Left lung (tissue), 10 donors: ENCODE results near the gene ADGRF3. TPM values are rescaled to one million over a fixed set of nuclear protein-coding genes. Genes with fewer than 3 reads are reported as not detected.
"Not testable (repeated sequence)": the region's sequence is repeated elsewhere in the genome, so short reads cannot be mapped to it uniquely, and the experiment has no call there.

ENCODE experiments used
- ATAC-seq: fragments of 200-7000 bp; cut with Tn5 transposase; one replicate; pipeline ENCODE4 v1.9.1; 2020; ENCODE audit warnings: moderate library complexity
- DNase-seq, 4 donors: peaks; one replicate each; pipeline ENCODE4 v3.0.0-alpha.2; 2013 to 2020
- H3K27ac ChIP-seq, 2 donors: fragments of 200-600 bp; sonication (generic) in 1 of 2; one replicate each; pipeline versions ENCODE4 v1.5.0 to v1.8.0; 2020 to 2021
- H3K27me3 ChIP-seq, 2 donors: fragments of 200-600 bp; sonication (generic) in 1 of 2; one replicate each; pipeline versions ENCODE4 v1.5.0 to v1.8.0; 2020 to 2021
- H3K36me3 ChIP-seq, 2 donors: fragments of 200-600 bp; sonication (generic) in 1 of 2; one replicate each; pipeline versions ENCODE4 v1.5.0 to v1.8.0; 2020 to 2021
- H3K4me1 ChIP-seq, 2 donors: fragments of 200-600 bp; one replicate each; pipeline ENCODE4 v1.8.0; 2021
- H3K4me3 ChIP-seq, 2 donors: fragments of 200-600 bp; sonication (generic) in 1 of 2; one replicate each; pipeline versions ENCODE4 v1.5.0 to v1.8.0; 2020 to 2021; ENCODE audit warnings: mild to moderate bottlenecking in 1 of 2
- H3K9me3 ChIP-seq, 2 donors: fragments of 200-600 bp; sonication (generic) in 1 of 2; one replicate each; pipeline versions ENCODE4 v1.5.0 to v1.8.0; 2020 to 2021
- CTCF ChIP-seq, 2 donors: fragments of 200-600 bp; sonication (generic) in 1 of 2; IDR thresholded peaks; one replicate each; pipeline versions ENCODE4 v1.5.0 to v1.8.0; 2021; ENCODE audit warnings: antibody characterized with exemption in 2 of 2
- intact Hi-C, 2 donors: fragments of 100-400 bp; cut with DNase I; formaldehyde crosslinking; loops; one replicate each; pipeline versions ENCODE4 v1.11.2 to v1.14.2; 2022
- polyA plus RNA-seq, 6 donors: library from polyadenylated mRNA; unstranded; fragments of 120-200 nt; gene quantifications; one replicate each; pipeline ENCODE4 v1.2.1, GENCODE V29; 2013; ENCODE audit not compliant: insufficient read length in 6 of 6
- total RNA-seq, 2 donors: library from RNA; stranded (reverse); fragmentation: NEBNext Ultra II Directional; extraction: Animal tissue kit (Norgen Biotek cat#: 25700); gene quantifications; one replicate each; pipeline ENCODE4 v1.2.1, GENCODE V29; 2021
- donor health status: DM: no; HTN: yes; CAD: no.
- donor health status: DM: no; HTN: no; CAD: no.

The ADGRF3 gene
- total and polyA plus RNA-seq, 8 donors, result 0.08 to 2.3 (median 1.5) TPM

- H3K9me3 ChIP-seq, result no peaks in the 10 kb centered on the region
- ATAC-seq, result no peak
- H3K4me3 ChIP-seq, result no peak overlapping the region
- peaks cover 0 to 17% of the 10 kb centered on the region in 2 donors for H3K36me3 ChIP-seq
- peak overlapping the region in 1 of 2 donors; percentile 62 for H3K27ac ChIP-seq
- peaks cover 16 to 62% of the 10 kb centered on the region in 2 donors for H3K4me1 ChIP-seq
- TF ChIP-seq CTCF (IDR thresholded peaks at IDR 0.05), result no peak
- intact Hi-C loops, result no loop called here
- no peaks in the 10 kb centered on the region for H3K27me3 ChIP-seq
- no peak for DNase-seq
Measured at GRCh38 chr2:26270373-26270772, 76.2 kb downstream of the ADGRF3 start.

GRCh38 chr2:26269571-26270158 is 76.9 kb downstream of the ADGRF3 start:
- intact Hi-C loops, result no loop called here
- peak overlapping the region; percentile 34 to 62 for H3K27ac ChIP-seq
- H3K36me3 ChIP-seq, result peaks cover 0 to 24% of the 10 kb centered on the region in 2 donors
- ATAC-seq (no peak), DNase-seq (no peak)
- no peak for TF ChIP-seq CTCF (IDR thresholded peaks at IDR 0.05)
- H3K4me3 ChIP-seq, result no peak overlapping the region
- H3K9me3 ChIP-seq, result no peaks in the 10 kb centered on the region
- H3K4me1 ChIP-seq, result peaks cover 16 to 54% of the 10 kb centered on the region in 2 donors
- H3K27me3 ChIP-seq, result no peaks in the 10 kb centered on the region

GRCh38 chr2:26268670-26269385 is 77.8 kb downstream of the ADGRF3 start:
- H3K9me3 ChIP-seq, H3K27me3 ChIP-seq, intact Hi-C loops, ATAC-seq, H3K4me3 ChIP-seq, DNase-seq: not testable (repeated sequence)
- peaks cover 0 to 32% of the 10 kb centered on the region in 2 donors for H3K36me3 ChIP-seq
- peaks cover 7 to 46% of the 10 kb centered on the region in 2 donors for H3K4me1 ChIP-seq
- H3K27ac ChIP-seq, result peak overlapping the region; percentile 34 to 62

- Histone ChIP-seq H3K27ac (no peak overlapping the region), H3K4me1 (peaks cover 1 to 40% of the 10 kb centered on the region in 2 donors), H3K27me3 (no peaks in the 10 kb centered on the region), H3K9me3 (no peaks in the 10 kb centered on the region), H3K36me3 (peaks cover 0 to 38% of the 10 kb centered on the region in 2 donors), H3K4me3 (no peak overlapping the region)
- DNase-seq, result no peak
- ATAC-seq, result no peak
- no peak for TF ChIP-seq CTCF (IDR thresholded peaks at IDR 0.05)
- intact Hi-C loops, result no loop called here
Measured at GRCh38 chr2:26268213-26268612, 78.4 kb downstream of the ADGRF3 start.

GRCh38 chr2:26258836-26259235 is 87.8 kb downstream of the ADGRF3 start:
- H3K4me3 ChIP-seq, DNase-seq, H3K4me1 ChIP-seq, ATAC-seq, H3K27me3 ChIP-seq, H3K27ac ChIP-seq, H3K9me3 ChIP-seq, intact Hi-C loops: not testable (repeated sequence)
- peaks cover 0 to 67% of the 10 kb centered on the region in 2 donors for H3K36me3 ChIP-seq

Other genes with a start within 250 kb of the ADGRF3 start
- gene GAREM2, start 173.7 kb downstream of the ADGRF3 start, total RNA-seq, result 1 to 10 TPM; 2.4 to 4.5 TPM
- gene GAREM2, start 173.7 kb downstream of the ADGRF3 start, polyA plus RNA-seq, result 10 to 100 TPM in 2 of 6 donors, 1 to 10 TPM in 4; 7.2 to 12.2 (median 8.6) TPM
- 100 to 1,000 TPM; 126 to 144 TPM for gene HADHA, start 102.2 kb downstream of the ADGRF3 start, total RNA-seq
- 100 to 1,000 TPM; 187 to 241 (median 213) TPM for gene HADHA, start 102.2 kb downstream of the ADGRF3 start, polyA plus RNA-seq
- 100 to 1,000 TPM; 130 to 132 TPM for gene HADHB, start 101.8 kb downstream of the ADGRF3 start, total RNA-seq
- gene HADHB, start 101.8 kb downstream of the ADGRF3 start, polyA plus RNA-seq, result 100 to 1,000 TPM; 120 to 150 (median 137) TPM
- 10 to 100 TPM; 18.4 to 34.4 TPM for gene SELENOI, start 646 bp downstream of the ADGRF3 start, total RNA-seq
- gene SELENOI, start 646 bp downstream of the ADGRF3 start, polyA plus RNA-seq, result 10 to 100 TPM; 15.9 to 20.2 (median 17.1) TPM
- gene DRC1, start 55.1 kb upstream of the ADGRF3 start, total RNA-seq, result 1 to 10 TPM in 1 of 2 donors, not detected in 1; 1.8 TPM
- 1 to 10 TPM in 5 of 6 donors, under 1 TPM in 1; 0.92 to 7.9 (median 5.6) TPM for gene DRC1, start 55.1 kb upstream of the ADGRF3 start, polyA plus RNA-seq
- under 1 TPM in 1 of 2 donors, not detected in 1; 0.10 TPM for gene OTOF, start 131.3 kb upstream of the ADGRF3 start, total RNA-seq
- under 1 TPM; 0.03 to 0.20 (median 0.10) TPM for gene OTOF, start 131.3 kb upstream of the ADGRF3 start, polyA plus RNA-seq